ENCODE measurements around the gene IL12RB1. TPM values are rescaled to one million over a fixed set of nuclear protein-coding genes. Genes with fewer than 3 reads are reported as not detected.

IL12RB1 gene
- total RNA-seq, 1 donor from 2014 or later: not detected

- no peaks in the 10 kb centered on the region for H3K9me3 Mint-ChIP-seq (ENCODE audit: unreplicated experiment)
- H3K36me3 Mint-ChIP-seq (ENCODE audit: low read depth, unreplicated experiment): no peaks in the 10 kb centered on the region
- TF ChIP-seq, protein P1, sequence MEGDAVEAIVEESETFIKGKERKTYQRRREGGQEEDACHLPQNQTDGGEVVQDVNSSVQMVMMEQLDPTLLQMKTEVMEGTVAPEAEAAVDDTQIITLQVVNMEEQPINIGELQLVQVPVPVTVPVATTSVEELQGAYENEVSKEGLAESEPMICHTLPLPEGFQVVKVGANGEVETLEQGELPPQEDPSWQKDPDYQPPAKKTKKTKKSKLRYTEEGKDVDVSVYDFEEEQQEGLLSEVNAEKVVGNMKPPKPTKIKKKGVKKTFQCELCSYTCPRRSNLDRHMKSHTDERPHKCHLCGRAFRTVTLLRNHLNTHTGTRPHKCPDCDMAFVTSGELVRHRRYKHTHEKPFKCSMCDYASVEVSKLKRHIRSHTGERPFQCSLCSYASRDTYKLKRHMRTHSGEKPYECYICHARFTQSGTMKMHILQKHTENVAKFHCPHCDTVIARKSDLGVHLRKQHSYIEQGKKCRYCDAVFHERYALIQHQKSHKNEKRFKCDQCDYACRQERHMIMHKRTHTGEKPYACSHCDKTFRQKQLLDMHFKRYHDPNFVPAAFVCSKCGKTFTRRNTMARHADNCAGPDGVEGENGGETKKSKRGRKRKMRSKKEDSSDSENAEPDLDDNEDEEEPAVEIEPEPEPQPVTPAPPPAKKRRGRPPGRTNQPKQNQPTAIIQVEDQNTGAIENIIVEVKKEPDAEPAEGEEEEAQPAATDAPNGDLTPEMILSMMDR (IDR thresholded peaks at IDR 0.05; ENCODE audit: unreplicated experiment): no peak
- DNase-seq (ENCODE audit: low spot score): no peak
- peaks cover 6% of the 10 kb centered on the region for H3K27me3 Mint-ChIP-seq (ENCODE audit: unreplicated experiment)
- no peak overlapping the region for H3K27ac Mint-ChIP-seq (ENCODE audit: unreplicated experiment)
- H3K4me1 Mint-ChIP-seq (ENCODE audit: unreplicated experiment): no peaks in the 10 kb centered on the region
- H3K4me3 Mint-ChIP-seq (ENCODE audit: unreplicated experiment): no peak overlapping the region
These were observed 42.1 kb upstream of the IL12RB1 start for GRCh38 chr19:18128805-18129204.

- Mint-ChIP-seq H3K27me3 (ENCODE audit: unreplicated experiment) (peaks cover 6% of the 10 kb centered on the region), H3K4me1 (ENCODE audit: unreplicated experiment) (no peaks in the 10 kb centered on the region), H3K36me3 (ENCODE audit: low read depth, unreplicated experiment) (no peaks in the 10 kb centered on the region), H3K9me3 (ENCODE audit: unreplicated experiment) (no peaks in the 10 kb centered on the region), H3K4me3 (ENCODE audit: unreplicated experiment) (no peak overlapping the region), H3K27ac (ENCODE audit: unreplicated experiment) (no peak overlapping the region)
- TF ChIP-seq, protein P1 (IDR thresholded peaks at IDR 0.05; ENCODE audit: unreplicated experiment): no peak
- DNase-seq (ENCODE audit: low spot score): no peak
These were observed 41.3 kb upstream of the IL12RB1 start for GRCh38 chr19:18128044-18128443.

GRCh38 chr19:18126097-18126496 lies 39.4 kb upstream of the IL12RB1 start:
- peaks cover 4% of the 10 kb centered on the region for H3K4me1 Mint-ChIP-seq (ENCODE audit: unreplicated experiment)
- no peak overlapping the region for H3K27ac Mint-ChIP-seq (ENCODE audit: unreplicated experiment)
- no peak for DNase-seq (ENCODE audit: low spot score)
- no peaks in the 10 kb centered on the region for H3K9me3 Mint-ChIP-seq (ENCODE audit: unreplicated experiment)
- TF ChIP-seq, protein P1 (IDR thresholded peaks at IDR 0.05; ENCODE audit: unreplicated experiment): no peak
- peaks cover 2% of the 10 kb centered on the region for H3K27me3 Mint-ChIP-seq (ENCODE audit: unreplicated experiment)
- no peak overlapping the region for H3K4me3 Mint-ChIP-seq (ENCODE audit: unreplicated experiment)
- H3K36me3 Mint-ChIP-seq (ENCODE audit: low read depth, unreplicated experiment): no peaks in the 10 kb centered on the region

GRCh38 chr19:18123819-18124218 lies 37.1 kb upstream of the IL12RB1 start:
- DNase-seq (ENCODE audit: low spot score): no peak
- H3K36me3 Mint-ChIP-seq (ENCODE audit: low read depth, unreplicated experiment): no peaks in the 10 kb centered on the region
- no peak overlapping the region for H3K4me3 Mint-ChIP-seq (ENCODE audit: unreplicated experiment)
- TF ChIP-seq, protein P1 (IDR thresholded peaks at IDR 0.05; ENCODE audit: unreplicated experiment): no peak
- peaks cover 9% of the 10 kb centered on the region for H3K27me3 Mint-ChIP-seq (ENCODE audit: unreplicated experiment)
- H3K27ac Mint-ChIP-seq (ENCODE audit: unreplicated experiment): no peak overlapping the region
- H3K9me3 Mint-ChIP-seq (ENCODE audit: unreplicated experiment): no peaks in the 10 kb centered on the region
- peaks cover 4% of the 10 kb centered on the region for H3K4me1 Mint-ChIP-seq (ENCODE audit: unreplicated experiment)

DNA sequence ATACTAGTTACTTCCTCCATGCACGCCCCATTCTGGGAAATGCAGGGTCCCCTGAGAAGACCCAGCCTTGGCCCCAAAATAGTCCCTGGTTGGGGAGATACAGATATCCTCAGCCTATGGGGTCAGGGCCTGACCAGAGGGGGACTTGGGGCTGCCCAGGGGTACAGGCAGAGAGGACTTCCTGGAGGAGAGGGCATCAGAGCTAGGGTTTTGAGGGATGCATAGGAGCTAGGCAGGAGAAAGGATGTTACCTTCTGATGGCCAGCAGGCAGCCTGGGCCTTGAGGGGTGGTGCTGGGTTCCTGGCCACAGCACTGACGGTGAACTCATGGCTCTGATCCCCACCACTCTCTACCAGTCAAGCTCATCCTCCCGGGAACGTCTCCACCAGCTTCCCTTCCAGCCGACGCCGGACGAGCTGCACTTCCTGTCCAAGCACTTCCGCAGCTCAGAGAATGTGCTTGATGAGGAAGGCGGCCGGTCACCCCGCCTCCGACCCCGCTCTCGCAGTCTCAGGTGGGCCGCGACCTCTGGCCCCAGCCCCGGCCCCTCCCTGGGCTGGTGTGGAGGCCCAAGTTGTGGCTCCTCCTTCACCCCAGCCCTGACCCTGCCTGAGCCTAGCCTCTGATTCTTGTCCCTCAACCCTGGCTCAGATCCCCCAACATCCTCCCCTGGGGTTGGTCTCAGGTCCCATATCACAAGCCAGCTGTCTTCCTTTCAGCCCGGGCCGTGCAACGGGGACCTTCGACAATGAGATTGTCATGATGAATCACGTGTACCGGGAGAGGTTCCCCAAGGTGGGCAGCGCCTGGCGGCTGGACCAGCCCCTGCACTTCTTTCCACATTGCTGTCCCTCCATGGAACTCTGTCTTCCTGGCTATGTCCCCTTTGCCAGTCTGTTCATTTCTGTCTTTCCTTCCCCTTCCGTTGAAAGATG lies 36.4 kb upstream of the IL12RB1 start:
- H3K36me3 Mint-ChIP-seq (ENCODE audit: low read depth, unreplicated experiment): no peaks in the 10 kb centered on the region
- H3K9me3 Mint-ChIP-seq (ENCODE audit: unreplicated experiment): no peaks in the 10 kb centered on the region
- H3K27ac Mint-ChIP-seq (ENCODE audit: unreplicated experiment): peak overlapping the region; percentile 42
- peak; percentile 46 for DNase-seq (ENCODE audit: low spot score)
- peaks cover 4% of the 10 kb centered on the region for H3K4me1 Mint-ChIP-seq (ENCODE audit: unreplicated experiment)
- TF ChIP-seq, protein P1 (IDR thresholded peaks at IDR 0.05; ENCODE audit: unreplicated experiment): no peak
- H3K27me3 Mint-ChIP-seq (ENCODE audit: unreplicated experiment): peaks cover 10% of the 10 kb centered on the region
- H3K4me3 Mint-ChIP-seq (ENCODE audit: unreplicated experiment): no peak overlapping the region
